ENCODE measurements around the gene IL1F10.

Gene IL1F10
- 0 reads per million in 2 donors for total RNA-seq

- DNase-seq, result no peak
Observed at GRCh38 chr2:113067681-113068080, at the start of gene IL1F10. TSS of gene IL1F10 (plus strand) at chr2:113067970. CDS start at chr2:113072739, 4,769 bp downstream.

GRCh38 chr2:113018509-113018908 is 49.3 kb upstream of the IL1F10 start:
- no peak for DNase-seq

GRCh38 chr2:113021312-113021711 is 46.5 kb upstream of the IL1F10 start:
- no peak for DNase-seq

- DNase-seq, result no peak
Observed at GRCh38 chr2:113024764-113025163, 43.0 kb upstream of the IL1F10 start.

GRCh38 chr2:113025737-113026136 is 42.0 kb upstream of the IL1F10 start:
- DNase-seq, result no peak

GRCh38 chr2:113027691-113028090 is 40.1 kb upstream of the IL1F10 start:
- DNase-seq, result no peak

GRCh38 chr2:113028112-113028511 is 39.7 kb upstream of the IL1F10 start:
- DNase-seq, result no peak

- no peak for DNase-seq
Observed at GRCh38 chr2:113032737-113033136, 35.0 kb upstream of the IL1F10 start.

- no peak for DNase-seq
Observed at GRCh38 chr2:113034016-113034415, 33.8 kb upstream of the IL1F10 start.

GRCh38 chr2:113036763-113037162 is 31.0 kb upstream of the IL1F10 start:
- DNase-seq, result no peak

GRCh38 chr2:113038291-113038690 is 29.5 kb upstream of the IL1F10 start:
- DNase-seq, result no peak

- DNase-seq, result no peak
Observed at GRCh38 chr2:113039158-113039557, 28.6 kb upstream of the IL1F10 start.

- no peak for DNase-seq
Observed at GRCh38 chr2:113039719-113040118, 28.1 kb upstream of the IL1F10 start.

GRCh38 chr2:113041871-113042270 is 25.9 kb upstream of the IL1F10 start:
- no peak for DNase-seq

- no peak for DNase-seq
Observed at GRCh38 chr2:113046465-113046864, 21.3 kb upstream of the IL1F10 start.

- DNase-seq, result no peak
Observed at GRCh38 chr2:113050921-113051895, 16.6 kb upstream of the IL1F10 start.

GRCh38 chr2:113052396-113052917 is 15.3 kb upstream of the IL1F10 start, which contains the start of gene IL36B:
TSS of gene IL36B (minus strand) at chr2:113052867.
- DNase-seq, result no peak

- no peak for DNase-seq
Observed at GRCh38 chr2:113053666-113054065, 14.1 kb upstream of the IL1F10 start.

- DNase-seq, result no peak
Observed at GRCh38 chr2:113054066-113054465, 13.7 kb upstream of the IL1F10 start.

- DNase-seq, result no peak
Observed at GRCh38 chr2:113056521-113056920, 11.2 kb upstream of the IL1F10 start.

GRCh38 chr2:113057117-113057516 is 10.7 kb upstream of the IL1F10 start:
- DNase-seq, result no peak

- no peak for DNase-seq
Observed at GRCh38 chr2:113058411-113058994, 9.3 kb upstream of the IL1F10 start.

Data from T-helper 9 cell (primary cell).